Measurements from ENCODE around the gene ITPR1.

Gene ITPR1

GRCh38 chr3:4656059-4656458 lies 162.9 kb downstream of the ITPR1 start:
- peak; percentile 95 for TF ChIP-seq CTCF (IDR thresholded peaks at IDR 0.05; ENCODE audit: low read depth, low read length)
- no peak overlapping the region for H3K4me3 ChIP-seq (replicated peaks in 1 of 2; ENCODE audit: low read depth in 2 of 2, low read length in 2 of 2)
- peak; percentile 83 to 84 for DNase-seq (ENCODE audit: low read depth in 2 of 2)

- no peak for TF ChIP-seq CTCF (IDR thresholded peaks at IDR 0.05; ENCODE audit: low read depth, low read length)
- no peak overlapping the region for H3K4me3 ChIP-seq (replicated peaks in 1 of 2; ENCODE audit: low read depth in 2 of 2, low read length in 2 of 2)
Observed at GRCh38 chr3:4656626-4657328, 163.6 kb downstream of the ITPR1 start.

GRCh38 chr3:4660936-4661335 lies 167.8 kb downstream of the ITPR1 start:
- no peak overlapping the region for H3K4me3 ChIP-seq (replicated peaks in 1 of 2; ENCODE audit: low read depth in 2 of 2, low read length in 2 of 2)
- DNase-seq (ENCODE audit: low read depth in 2 of 2): no peak
- no peak for TF ChIP-seq CTCF (IDR thresholded peaks at IDR 0.05; ENCODE audit: low read depth, low read length)

More at GRCh38 chr3:4656626-4657328, 163.6 kb downstream of the ITPR1 start:
- no peak for DNase-seq (ENCODE audit: low read depth in 2 of 2)

- no peak for TF ChIP-seq CTCF (IDR thresholded peaks at IDR 0.05; ENCODE audit: low read depth, low read length)
- no peak for DNase-seq (ENCODE audit: low read depth in 2 of 2)
- no peak overlapping the region for H3K4me3 ChIP-seq (replicated peaks in 1 of 2; ENCODE audit: low read depth in 2 of 2, low read length in 2 of 2)
Observed at GRCh38 chr3:4664412-4664811, 171.3 kb downstream of the ITPR1 start.

- no peak overlapping the region for H3K4me3 ChIP-seq (replicated peaks in 1 of 2; ENCODE audit: low read depth in 2 of 2, low read length in 2 of 2)
- peak in 1 of 2 donors; percentile 43 for DNase-seq (ENCODE audit: low read depth in 2 of 2)
- TF ChIP-seq CTCF (IDR thresholded peaks at IDR 0.05; ENCODE audit: low read depth, low read length): no peak
Observed at GRCh38 chr3:4665197-4665596, 172.0 kb downstream of the ITPR1 start.

- DNase-seq (ENCODE audit: low read depth in 2 of 2): no peak
- TF ChIP-seq CTCF (IDR thresholded peaks at IDR 0.05; ENCODE audit: low read depth, low read length): no peak
Observed at GRCh38 chr3:4666071-4666470, 172.9 kb downstream of the ITPR1 start.

GRCh38 chr3:4670352-4670751 lies 177.2 kb downstream of the ITPR1 start:
- DNase-seq (ENCODE audit: low read depth in 2 of 2): peak in 1 of 2 donors; percentile 19
- peak; percentile 29 for TF ChIP-seq CTCF (IDR thresholded peaks at IDR 0.05; ENCODE audit: low read depth, low read length)

More at GRCh38 chr3:4666071-4666470, 172.9 kb downstream of the ITPR1 start:
- H3K4me3 ChIP-seq (replicated peaks in 1 of 2; ENCODE audit: low read depth in 2 of 2, low read length in 2 of 2): no peak overlapping the region

More at GRCh38 chr3:4670352-4670751, 177.2 kb downstream of the ITPR1 start:
- H3K4me3 ChIP-seq (replicated peaks in 1 of 2; ENCODE audit: low read depth in 2 of 2, low read length in 2 of 2): no peak overlapping the region

All from cardiac fibroblast (primary cell).